Measurements from ENCODE around the gene RAPGEF4. TPM values are rescaled to one million over a fixed set of nuclear protein-coding genes. Genes with fewer than 3 reads are reported as not detected.

RAPGEF4 gene
- total and polyA plus RNA-seq, 9 of the 15 experiments (the other 6 are each of a cell fraction or from before 2014, with no cell fraction given), result 0.04 to 0.33 (median 0.13) TPM; not detected in 6

- ATAC-seq (no peak), FAIRE-seq (no peak), DNase-seq (ENCODE audit: extremely low read depth in 1 of 4, low spot score in 3 of 4) (no peak)
- Histone ChIP-seq H3K27me3 (ENCODE audit: control insufficient read depth in 2 of 2, insufficient read depth in 2 of 2, low read length in 2 of 2) (peaks cover 8 to 18% of the 10 kb centered on the region in 2 experiments; a peak in 4 of 5 replicates), H3K9me3 (replicated peaks; ENCODE audit: control insufficient read depth, insufficient read depth, low read depth, low read length) (no peaks in the 10 kb centered on the region), H3K36me3 (ENCODE audit: control insufficient read depth, insufficient read depth, low read length) (no peaks in the 10 kb centered on the region), H3K9ac (ENCODE audit: insufficient read depth in 1 of 2, low read depth in 2 of 2, low read length in 2 of 2) (no peak overlapping the region), H2AFZ (ENCODE audit: low read depth, low read length) (no peak overlapping the region), H4K20me1 (replicated peaks; ENCODE audit: control insufficient read depth, insufficient read depth, low read length) (no peaks in the 10 kb centered on the region), H3K27ac (ENCODE audit: extremely low read depth, low read depth, low read length) (no peak overlapping the region), H3K79me2 (ENCODE audit: control insufficient read depth, insufficient read depth, low read length) (no peaks in the 10 kb centered on the region), H3K4me3 (no peak overlapping the region), H3K4me2 (ENCODE audit: insufficient read depth, low read length) (no peak overlapping the region), H3K4me1 (replicated peaks in 1 of 2; ENCODE audit: control insufficient read depth in 2 of 2, insufficient read depth in 2 of 2, low read length in 2 of 2) (no peaks in the 10 kb centered on the region), H3K9me1 (ENCODE audit: control insufficient read depth, insufficient read depth, low read length) (no peaks in the 10 kb centered on the region)
- ChIA-PET POLR2A (interaction anchor here (1.0 kb wide), 1 partner anchor 22 kb away, joined by 3 read pairs; no protein-coding TSS in a partner anchor), CTCF (ENCODE audit: low intra/inter-chr PET ratio) (no interaction called here)
- in situ Hi-C loops (cut with MboI) (no loop called here), intact Hi-C loops (cut with micrococcal nuclease) (no loop called here)
- BruUV-seq (replicated peaks), result no TSS peak
- WGBS (ENCODE audit: insufficient coverage, low coverage, missing lambda C conversion rate), result 0% methylated on average over 4 of the region's 4 CpGs
- no peak for TF ChIP-seq ZNF23 (CRISPR knock-in tag; IDR thresholded peaks at IDR 0.05)
- TF ChIP-seq RNF2 (IDR thresholded peaks at IDR 0.05), result no peak
- TF ChIP-seq BCOR (IDR thresholded peaks at IDR 0.05), result no peak
- no peak for TF ChIP-seq POLR2H (tag; IDR thresholded peaks at IDR 0.05; ENCODE audit: low read depth)
- no peak for TF ChIP-seq ZNF444 (CRISPR knock-in tag; IDR thresholded peaks at IDR 0.05)
- TF ChIP-seq MYC (IDR thresholded peaks at IDR 0.05; ENCODE audit: low read depth, low read length), result no peak
- TF ChIP-seq MYC (CRISPR knock-in tag; IDR thresholded peaks at IDR 0.05; ENCODE audit: borderline replicate concordance, low read depth), result no peak
- TF ChIP-seq ZNF830 (CRISPR knock-in tag; IDR thresholded peaks at IDR 0.05), result no peak
- no peak for TF ChIP-seq LEF1 (IDR thresholded peaks at IDR 0.05)
- TF ChIP-seq CREBBP (IDR thresholded peaks at IDR 0.05; ENCODE audit: low read depth, low read length), result no peak
- no peak for TF ChIP-seq TGIF2 (CRISPR knock-in tag; IDR thresholded peaks at IDR 0.05)
- TF ChIP-seq ZNF785 (CRISPR knock-in tag; IDR thresholded peaks at IDR 0.05), result no peak
- no peak for TF ChIP-seq ESRRB (CRISPR knock-in tag; IDR thresholded peaks at IDR 0.05; ENCODE audit: borderline replicate concordance)
- no peak for TF ChIP-seq PHB2 (IDR thresholded peaks at IDR 0.05; ENCODE audit: low read depth)
- TF ChIP-seq NFIX (CRISPR knock-in tag; IDR thresholded peaks at IDR 0.05; ENCODE audit: low read depth), result no peak
- TF ChIP-seq PTRF (tag; IDR thresholded peaks at IDR 0.05), result no peak
- TF ChIP-seq GATAD2B (IDR thresholded peaks at IDR 0.05; ENCODE audit: borderline replicate concordance), result no peak
Measured at GRCh38 chr2:172896661-172897081, 161.0 kb downstream of the RAPGEF4 start.

Measured in K562 (cell line).